Measurements from ENCODE around the gene CENPU.

GRCh38 chr4:184760681-184761080 lies 26.8 kb upstream of the CENPU start:
- TF ChIP-seq CTCF (conservative IDR thresholded peaks at IDR 0.05; ENCODE audit: low read depth, low read length) (no peak), EZH2 (IDR thresholded peaks at IDR 0.05; ENCODE audit: low read length, unreplicated experiment) (no peak)
